Calu3 (cell line): ENCODE results near the gene ZNF76. TPM values are rescaled to one million over a fixed set of nuclear protein-coding genes. Genes with fewer than 3 reads are reported as not detected.

ENCODE experiments used
- BruUV-seq: library from RNA; stranded (reverse); fragments of 400-500 nt; replicated peaks from 2 replicates; lab custom pipeline; 2021; lab: Mats Ljungman, UMichigan
- CTCF ChIA-PET: fragments of 300-600 bp; sonication (Branson Sonifier 250); formaldehyde crosslinking; loops from one replicate; lab custom pipeline; 2022; ENCODE audit warnings: antibody characterized with exemption; lab: Charles Lee
- DNase-seq: peaks from one replicate; pipeline ENCODE4 v3.0.0; 2022
- H3K27ac Mint-ChIP-seq: one replicate; pipeline ENCODE4 v1.8.0; 2022; ENCODE audit warnings: mixed read lengths; ENCODE audit not compliant: unreplicated experiment
- H3K27me3 Mint-ChIP-seq: one replicate; pipeline ENCODE4 v1.8.0; 2022; ENCODE audit warnings: mixed read lengths; ENCODE audit not compliant: unreplicated experiment
- H3K36me3 Mint-ChIP-seq: one replicate; pipeline ENCODE4 v1.8.0; 2022; ENCODE audit warnings: mild to moderate bottlenecking, moderate library complexity, mixed read lengths; ENCODE audit not compliant: insufficient read depth, unreplicated experiment
- H3K4me1 Mint-ChIP-seq: one replicate; pipeline ENCODE4 v1.8.0; 2022; ENCODE audit warnings: mild to moderate bottlenecking, low read depth, mixed read lengths; ENCODE audit not compliant: unreplicated experiment
- H3K4me3 Mint-ChIP-seq: one replicate; pipeline ENCODE4 v1.8.0; 2022; ENCODE audit warnings: mild to moderate bottlenecking, low read depth, moderate library complexity, mixed read lengths; ENCODE audit not compliant: unreplicated experiment
- H3K9me3 Mint-ChIP-seq: one replicate; pipeline ENCODE4 v1.8.0; 2022; ENCODE audit warnings: low read depth, mixed read lengths; ENCODE audit not compliant: unreplicated experiment
- CTCF ChIP-seq: fragments of 200-600 bp; IDR thresholded peaks from one replicate; pipeline ENCODE4 v1.8.0; 2022; ENCODE audit warnings: antibody characterized with exemption; ENCODE audit not compliant: unreplicated experiment
- intact Hi-C: fragments of 100-400 bp; cut with micrococcal nuclease; formaldehyde crosslinking; loops from one replicate; pipeline ENCODE4 v1.10.0; 2022; ENCODE audit not compliant: unreplicated experiment
- total RNA-seq: library from RNA; stranded (reverse); gene quantifications from 2 replicates; pipeline ENCODE4 v1.2.3, GENCODE V29; 2022

Gene ZNF76
- total RNA-seq, 1 experiment from 2014 or later = 60.0 TPM

GRCh38 chr6:35297601-35298481 is 38.3 kb downstream of the ZNF76 start, which contains the start of gene DEF6:
DEF6 (plus strand) TSS chr6:35297818; CDS start chr6:35297857, 39 bp downstream.
- peak; percentile 82 for TF ChIP-seq CTCF
- Mint-ChIP-seq H3K27me3 (no peaks in the 10 kb centered on the region), H3K27ac (no peak within 1 kb of the TSS), H3K9me3 (no peaks in the 10 kb centered on the region), H3K36me3 (peaks cover 15% of the 10 kb centered on the region), H3K4me1 (peaks cover 15% of the 10 kb centered on the region), H3K4me3 (peak within 1 kb of the TSS; percentile 62)
- BruUV-seq = no TSS peak
- peak; percentile 93 for DNase-seq
- CTCF ChIA-PET = interaction anchor here (0.5 to 2.4 kb wide), 12 partner anchors 20 to 439 kb away, joined by 3 to 12 read pairs (median 4); partner anchors contain the start of genes ANKS1A and PPARD
- intact Hi-C loops = loop anchor here (1.0 to 10.0 kb wide), 5 partner anchors 29 to 257 kb away; partner anchors contain the start of genes PPARD and RPL10A

DNA sequence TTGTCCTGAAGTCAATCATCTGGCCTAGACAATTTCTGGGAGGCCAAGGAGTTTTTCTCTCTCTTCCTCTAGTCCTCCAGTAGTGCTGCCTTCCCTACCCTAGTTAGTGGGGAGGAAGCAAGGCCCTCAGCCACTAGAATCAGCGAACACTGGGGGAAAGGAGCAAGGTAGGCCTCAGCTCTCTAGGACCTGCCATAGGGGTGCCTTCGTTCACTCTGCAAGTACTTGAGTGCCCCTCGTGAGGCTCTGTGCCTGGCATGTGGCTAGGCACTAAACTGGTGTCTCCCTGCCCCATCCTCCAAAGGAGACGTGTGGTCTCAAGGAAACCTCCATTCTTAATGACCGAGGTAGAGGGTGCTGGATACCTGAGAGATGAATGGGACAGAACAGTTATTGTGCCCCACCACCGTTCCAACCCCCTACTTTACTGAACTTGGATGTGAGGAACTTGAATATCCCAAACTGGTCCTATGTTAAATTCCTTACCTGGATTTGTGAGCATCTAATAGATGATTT is 39.1 kb downstream of the ZNF76 start:
- H3K27me3 Mint-ChIP-seq = no peaks in the 10 kb centered on the region
- DNase-seq = no peak
- no peaks in the 10 kb centered on the region for H3K9me3 Mint-ChIP-seq
- H3K36me3 Mint-ChIP-seq = peaks cover 15% of the 10 kb centered on the region
- intact Hi-C loops = loop anchor here (5.0 to 10.0 kb wide), 2 partner anchors 44 to 256 kb away; partner anchors contain the start of gene PPARD
- TSS peak; percentile 20 for BruUV-seq
- peaks cover 24% of the 10 kb centered on the region for H3K4me1 Mint-ChIP-seq
- no peak overlapping the region for H3K27ac Mint-ChIP-seq
- TF ChIP-seq CTCF = no peak
- H3K4me3 Mint-ChIP-seq = peak overlapping the region; percentile 62
- CTCF ChIA-PET = interaction anchor here (1.4 to 2.4 kb wide), 2 partner anchors 20 to 152 kb away, joined by 4 to 9 read pairs; no protein-coding TSS in a partner anchor

DNA sequence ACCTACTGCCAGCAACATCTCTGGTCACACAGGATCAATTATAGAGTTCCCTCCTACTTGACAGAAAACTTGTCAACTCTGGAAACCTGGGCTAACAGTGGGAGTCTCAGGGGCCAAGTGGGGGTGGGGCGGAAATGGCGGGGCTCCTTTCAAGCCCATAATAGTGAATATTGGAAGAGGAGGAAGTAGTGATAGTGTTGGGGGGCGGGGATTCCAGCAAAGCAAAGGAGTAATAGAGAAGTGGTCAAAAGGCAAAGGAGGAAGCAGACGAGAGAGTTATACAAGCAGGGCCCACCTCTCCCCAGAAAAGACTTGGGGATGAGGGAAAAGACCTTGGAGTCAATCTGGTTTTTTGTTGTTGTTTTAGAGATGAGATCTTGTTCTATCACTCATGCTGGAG is 40.1 kb downstream of the ZNF76 start:
- TF ChIP-seq CTCF = no peak
- intact Hi-C loops = loop anchor here (5.0 to 10.0 kb wide), 2 partner anchors 43 to 255 kb away; partner anchors contain the start of gene PPARD
- H3K36me3 Mint-ChIP-seq = peaks cover 9% of the 10 kb centered on the region

GRCh38 chr6:35300848-35301247 is 41.3 kb downstream of the ZNF76 start:
- Mint-ChIP-seq H3K4me1 (peaks cover 33% of the 10 kb centered on the region), H3K27ac (no peak overlapping the region), H3K9me3 (no peaks in the 10 kb centered on the region), H3K27me3 (no peaks in the 10 kb centered on the region), H3K4me3 (no peak overlapping the region), H3K36me3 (peaks cover 9% of the 10 kb centered on the region)
- CTCF ChIA-PET = interaction anchor here (0.5 to 0.6 kb wide), 3 partner anchors 149 to 256 kb away, joined by 3 read pairs; no protein-coding TSS in a partner anchor
- DNase-seq = no peak
- intact Hi-C loops = no loop called here
- TF ChIP-seq CTCF = no peak
- no TSS peak for BruUV-seq

More for the DNA sequence above, 40.1 kb downstream of the ZNF76 start:
- Mint-ChIP-seq H3K9me3 (no peaks in the 10 kb centered on the region), H3K4me3 (no peak overlapping the region), H3K27me3 (no peaks in the 10 kb centered on the region), H3K4me1 (peaks cover 33% of the 10 kb centered on the region), H3K27ac (no peak overlapping the region)
- no TSS peak for BruUV-seq
- CTCF ChIA-PET = interaction anchor here (0.6 kb wide), 1 partner anchor 19 kb away, joined by 3 read pairs; no protein-coding TSS in a partner anchor
- DNase-seq = no peak
